ENCODE results near the gene ZNF423. TPM values are rescaled to one million over a fixed set of nuclear protein-coding genes. Genes with fewer than 3 reads are reported as not detected.

The ZNF423 gene
- total and polyA plus RNA-seq, 2 of the 13 experiments (the other 11 are each of a cell fraction or from before 2014, with no cell fraction given) = 0.07 to 0.31 TPM

DNA sequence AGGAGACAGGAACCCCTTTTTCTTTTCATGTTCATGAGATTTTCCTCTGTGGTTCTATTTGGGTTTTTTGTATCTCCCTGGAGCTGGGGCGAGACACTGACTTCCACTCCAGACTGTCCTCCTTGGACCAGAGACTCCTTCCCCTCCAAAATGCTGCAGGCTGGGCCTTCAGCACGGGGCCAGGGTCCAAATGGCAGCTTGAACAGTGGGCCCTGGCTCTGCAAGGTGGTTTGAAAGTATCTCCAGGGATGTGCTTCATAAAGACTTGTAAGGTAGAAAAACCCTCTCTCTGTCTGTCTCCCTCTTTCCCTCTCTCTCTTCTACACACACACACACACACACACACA is 236.1 kb downstream of the ZNF423 start:
- WGBS (ENCODE audit: low lambda C conversion rate) = 17% methylated on average over 2 of the region's 2 CpGs
- ATAC-seq (no peak), FAIRE-seq (no peak), DNase-seq (ENCODE audit: low spot score) (no peak)
- Histone ChIP-seq H3K4me2 (ENCODE audit: low read depth, low read length) (no peak overlapping the region), H3K9me3 (ENCODE audit: low read length) (no peaks in the 10 kb centered on the region), H3K27ac (ENCODE audit: extremely low read length, insufficient read depth, low read length) (no peak overlapping the region), H4K20me1 (ENCODE audit: insufficient read depth, low read length) (peaks cover 4% of the 10 kb centered on the region; the same call in 1 of the 2 replicates), H3K27me3 (ENCODE audit: control insufficient read depth in 1 of 2, insufficient read depth in 2 of 2, low read length in 2 of 2) (peaks cover 0 to 18% of the 10 kb centered on the region in 2 experiments; a peak in 3 of 5 replicates), H3K36me3 (replicated peaks in 1 of 2; ENCODE audit: control insufficient read depth in 1 of 2, insufficient read depth in 2 of 2, low read length in 2 of 2) (no peaks in the 10 kb centered on the region), H2AFZ (ENCODE audit: low read length) (no peak overlapping the region), H3K9ac (ENCODE audit: insufficient read depth, low read depth, low read length) (no peak overlapping the region), H3K4me3 (replicated peaks in 1 of 3; ENCODE audit: insufficient read depth in 1 of 3, low read depth in 2 of 3, low read length in 3 of 3) (no peak overlapping the region), H3K79me2 (ENCODE audit: insufficient read depth, low read length) (no peaks in the 10 kb centered on the region), H3K4me1 (ENCODE audit: insufficient read depth, low read length) (peaks cover 12% of the 10 kb centered on the region)
- POLR2A ChIA-PET = no interaction called here
- CTCF ChIA-PET (ENCODE audit: low intra/inter-chr PET ratio, low total read pairs) = no interaction called here
- in situ Hi-C loops (cut with HindIII; ENCODE audit: extremely low pct_ligation_motif_present, low pct_unique_long_range_greater_than_20kb) = no loop called here
- BruUV-seq (replicated peaks) = no TSS peak
- intact Hi-C loops (cut with micrococcal nuclease; ENCODE audit: unreplicated experiment) = no loop called here
- TF ChIP-seq ZSCAN31 (CRISPR knock-in tag; IDR thresholded peaks at IDR 0.05; ENCODE audit: low read depth) = no peak
- TF ChIP-seq DMAP1 (CRISPR knock-in tag; IDR thresholded peaks at IDR 0.05) = no peak
- TF ChIP-seq, protein P1, sequence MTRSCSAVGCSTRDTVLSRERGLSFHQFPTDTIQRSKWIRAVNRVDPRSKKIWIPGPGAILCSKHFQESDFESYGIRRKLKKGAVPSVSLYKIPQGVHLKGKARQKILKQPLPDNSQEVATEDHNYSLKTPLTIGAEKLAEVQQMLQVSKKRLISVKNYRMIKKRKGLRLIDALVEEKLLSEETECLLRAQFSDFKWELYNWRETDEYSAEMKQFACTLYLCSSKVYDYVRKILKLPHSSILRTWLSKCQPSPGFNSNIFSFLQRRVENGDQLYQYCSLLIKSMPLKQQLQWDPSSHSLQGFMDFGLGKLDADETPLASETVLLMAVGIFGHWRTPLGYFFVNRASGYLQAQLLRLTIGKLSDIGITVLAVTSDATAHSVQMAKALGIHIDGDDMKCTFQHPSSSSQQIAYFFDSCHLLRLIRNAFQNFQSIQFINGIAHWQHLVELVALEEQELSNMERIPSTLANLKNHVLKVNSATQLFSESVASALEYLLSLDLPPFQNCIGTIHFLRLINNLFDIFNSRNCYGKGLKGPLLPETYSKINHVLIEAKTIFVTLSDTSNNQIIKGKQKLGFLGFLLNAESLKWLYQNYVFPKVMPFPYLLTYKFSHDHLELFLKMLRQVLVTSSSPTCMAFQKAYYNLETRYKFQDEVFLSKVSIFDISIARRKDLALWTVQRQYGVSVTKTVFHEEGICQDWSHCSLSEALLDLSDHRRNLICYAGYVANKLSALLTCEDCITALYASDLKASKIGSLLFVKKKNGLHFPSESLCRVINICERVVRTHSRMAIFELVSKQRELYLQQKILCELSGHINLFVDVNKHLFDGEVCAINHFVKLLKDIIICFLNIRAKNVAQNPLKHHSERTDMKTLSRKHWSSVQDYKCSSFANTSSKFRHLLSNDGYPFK (CRISPR knock-in tag; IDR thresholded peaks at IDR 0.05; ENCODE audit: borderline replicate concordance) = no peak
- no peak for TF ChIP-seq MEF2D (CRISPR knock-in tag; IDR thresholded peaks at IDR 0.05)
- no peak for TF ChIP-seq POLR2G (IDR thresholded peaks at IDR 0.05; ENCODE audit: low read depth, low read length)
- TF ChIP-seq RXRA (CRISPR knock-in tag; IDR thresholded peaks at IDR 0.05) = no peak
- no peak for TF ChIP-seq NAIF1 (CRISPR knock-in tag; IDR thresholded peaks at IDR 0.05; ENCODE audit: borderline replicate concordance)
- no peak for TF ChIP-seq THAP11 (CRISPR knock-in tag; IDR thresholded peaks at IDR 0.05)
- TF ChIP-seq XRCC5 (optimal IDR thresholded peaks at IDR 0.05; ENCODE audit: low read length) = no peak
- no peak for TF ChIP-seq ZNF10 (CRISPR knock-in tag; IDR thresholded peaks at IDR 0.05; ENCODE audit: borderline replicate concordance, low read depth)

Measured in HepG2 (cell line).